ENCODE data around the gene PTPRZ1. TPM values are rescaled to one million over a fixed set of nuclear protein-coding genes. Genes with fewer than 3 reads are reported as not detected.

The PTPRZ1 gene
- total RNA-seq, 1 donor from 2014 or later = 154 TPM

GRCh38 chr7:122033641-122034040 lies 160.7 kb downstream of the PTPRZ1 start:
- H4K20me1 ChIP-seq (ENCODE audit: low read depth) = no peaks in the 10 kb centered on the region
- Mint-ChIP-seq H3K4me1 (peaks cover 18% of the 10 kb centered on the region), H3K36me3 (peaks cover 4% of the 10 kb centered on the region), H3K9me3 (no peaks in the 10 kb centered on the region), H3K27ac (no peak overlapping the region), H3K4me3 (no peak overlapping the region), H3K27me3 (ENCODE audit: insufficient read depth, low read depth) (peaks cover 2% of the 10 kb centered on the region)
- H3K79me2 ChIP-seq (ENCODE audit: low read depth) = no peaks in the 10 kb centered on the region
- H3K27ac ChIP-seq = no peak overlapping the region
- no peak overlapping the region for H3K9ac ChIP-seq
- H3K4me1 ChIP-seq = no peaks in the 10 kb centered on the region
- no peak overlapping the region for H3K4me2 ChIP-seq
- H2AFZ ChIP-seq (replicated peaks) = no peak overlapping the region
- no peak for DNase-seq (ENCODE audit: low spot score)
- peaks cover 5% of the 10 kb centered on the region for H3F3A ChIP-seq (ENCODE audit: low read depth)
- no peak overlapping the region for H3K4me3 ChIP-seq
- H3K27me3 ChIP-seq = no peaks in the 10 kb centered on the region
- peaks cover 27% of the 10 kb centered on the region for H3K36me3 ChIP-seq
- TF ChIP-seq CTCF (IDR thresholded peaks at IDR 0.05) (no peak), EZH2phosphoT487 (IDR thresholded peaks at IDR 0.05) (no peak), EZH2 (IDR thresholded peaks at IDR 0.05) (no peak)
- H3K9me3 ChIP-seq (ENCODE audit: low read depth) = no peaks in the 10 kb centered on the region

DNA sequence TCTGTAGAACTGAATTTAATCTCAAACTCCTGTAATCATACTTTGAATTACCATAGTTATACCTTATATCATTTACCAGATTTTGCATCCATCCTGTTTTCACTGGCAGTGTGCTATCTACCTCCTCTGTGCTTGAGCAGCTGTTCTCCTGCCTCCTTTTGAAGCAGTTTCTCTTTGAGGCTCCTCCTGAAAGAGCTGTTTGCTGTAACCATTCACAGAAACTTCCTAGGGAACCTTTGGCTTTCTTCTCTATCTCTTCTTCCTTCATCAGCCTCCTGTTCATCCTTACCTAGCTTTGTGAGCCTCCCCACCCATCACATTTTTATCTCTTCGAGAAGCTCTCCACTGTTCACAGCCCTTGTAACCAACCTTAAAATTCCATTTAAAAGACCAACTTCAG lies 162.9 kb downstream of the PTPRZ1 start:
- no peak overlapping the region for H2AFZ ChIP-seq (replicated peaks)
- no peak overlapping the region for H3K27ac Mint-ChIP-seq
- no peak for TF ChIP-seq EZH2 (IDR thresholded peaks at IDR 0.05)
- no peak for TF ChIP-seq CTCF (IDR thresholded peaks at IDR 0.05)
- TF ChIP-seq EZH2phosphoT487 (IDR thresholded peaks at IDR 0.05) = no peak

DNA sequence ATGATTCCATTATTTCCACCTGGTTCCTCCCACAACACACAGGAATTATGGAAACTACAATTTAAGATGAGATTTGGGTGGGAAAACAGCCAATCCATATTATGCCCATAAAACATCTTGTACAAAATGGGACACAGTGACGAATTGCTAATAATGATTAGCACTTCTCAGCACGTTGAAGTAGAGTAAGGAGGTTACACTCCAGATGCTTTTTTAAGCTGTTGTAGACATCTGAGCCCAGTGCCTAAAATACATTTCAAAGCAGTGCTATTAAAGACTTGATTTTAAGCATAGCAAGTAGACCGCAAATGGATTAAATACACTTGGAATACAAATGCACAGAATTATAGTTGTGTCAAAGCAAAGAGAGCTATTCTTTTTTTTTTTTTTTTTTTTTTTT lies 165.2 kb downstream of the PTPRZ1 start:
- Histone ChIP-seq H3K9ac (no peak overlapping the region), H3K36me3 (peaks cover 31% of the 10 kb centered on the region), H3K4me3 (no peak overlapping the region), H4K20me1 (ENCODE audit: low read depth) (no peaks in the 10 kb centered on the region), H3K4me2 (no peak overlapping the region), H3K9me3 (ENCODE audit: low read depth) (no peaks in the 10 kb centered on the region), H3F3A (ENCODE audit: low read depth) (peaks cover 5% of the 10 kb centered on the region), H3K79me2 (ENCODE audit: low read depth) (no peaks in the 10 kb centered on the region), H3K4me1 (no peaks in the 10 kb centered on the region), H3K27me3 (no peaks in the 10 kb centered on the region), H2AFZ (replicated peaks) (no peak overlapping the region), H3K27ac (no peak overlapping the region)
- Mint-ChIP-seq H3K27me3 (ENCODE audit: insufficient read depth, low read depth) (peaks cover 2% of the 10 kb centered on the region), H3K27ac (no peak overlapping the region), H3K4me3 (no peak overlapping the region), H3K9me3 (no peaks in the 10 kb centered on the region), H3K36me3 (peaks cover 20% of the 10 kb centered on the region), H3K4me1 (peaks cover 14% of the 10 kb centered on the region)
- DNase-seq (ENCODE audit: low spot score) = no peak
- TF ChIP-seq EZH2 (IDR thresholded peaks at IDR 0.05) (no peak), EZH2phosphoT487 (IDR thresholded peaks at IDR 0.05) (no peak), CTCF (IDR thresholded peaks at IDR 0.05) (no peak)

More for the DNA sequence above, 162.9 kb downstream of the PTPRZ1 start:
- DNase-seq (ENCODE audit: low spot score) = no peak
- no peaks in the 10 kb centered on the region for H4K20me1 ChIP-seq (ENCODE audit: low read depth)
- H3K4me2 ChIP-seq = no peak overlapping the region
- Mint-ChIP-seq H3K4me3 (no peak overlapping the region), H3K27me3 (ENCODE audit: insufficient read depth, low read depth) (peaks cover 2% of the 10 kb centered on the region), H3K9me3 (no peaks in the 10 kb centered on the region), H3K4me1 (peaks cover 17% of the 10 kb centered on the region), H3K36me3 (peaks cover 12% of the 10 kb centered on the region)
- no peak overlapping the region for H3K27ac ChIP-seq
- H3K9me3 ChIP-seq (ENCODE audit: low read depth) = no peaks in the 10 kb centered on the region
- H3K9ac ChIP-seq = no peak overlapping the region
- H3K79me2 ChIP-seq (ENCODE audit: low read depth) = no peaks in the 10 kb centered on the region
- H3K36me3 ChIP-seq = peaks cover 25% of the 10 kb centered on the region
- no peaks in the 10 kb centered on the region for H3K27me3 ChIP-seq
- H3K4me1 ChIP-seq = no peaks in the 10 kb centered on the region
- H3F3A ChIP-seq (ENCODE audit: low read depth) = peaks cover 5% of the 10 kb centered on the region
- no peak overlapping the region for H3K4me3 ChIP-seq
